Karpas-422 (cell line): ENCODE results near the gene ETS2. TPM values are rescaled to one million over a fixed set of nuclear protein-coding genes. Genes with fewer than 3 reads are reported as not detected.

ENCODE experiments used
- DNase-seq: peaks from one replicate; pipeline ENCODE4 v3.0.0-alpha.2; 2015
- H2AFZ ChIP-seq: fragments of 200-600 bp; sonication (generic); 2 replicates; pipeline ENCODE4 v1.6.1; 2014; ENCODE audit warnings: antibody characterized with exemption, low read length, mixed read lengths
- H3K27ac ChIP-seq: fragments of 200-600 bp; sonication (generic); 2 replicates; pipeline ENCODE4 v1.5.1; 2014; ENCODE audit warnings: mild to moderate bottlenecking, low read length, moderate library complexity
- H3K27me3 ChIP-seq: fragments of 200-600 bp; sonication (generic); 2 replicates; pipeline ENCODE4 v1.6.1; 2014; ENCODE audit warnings: low read length, mixed read lengths
- H3K36me3 ChIP-seq: fragments of 200-600 bp; sonication (generic); 2 replicates; pipeline ENCODE4 v1.6.1; 2014; ENCODE audit warnings: low read length, mixed read lengths; ENCODE audit not compliant: insufficient read depth
- H3K4me1 ChIP-seq: fragments of 200-600 bp; sonication (generic); 2 replicates; pipeline ENCODE4 v1.6.1; 2014; ENCODE audit warnings: mild to moderate bottlenecking, low read length, mixed read lengths
- H3K4me2 ChIP-seq: fragments of 200-600 bp; sonication (generic); 2 replicates; pipeline ENCODE4 v1.6.1; 2014; ENCODE audit warnings: low read length, low read depth, mild to moderate bottlenecking; ENCODE audit not compliant: poor library complexity, severe bottlenecking
- H3K4me3 ChIP-seq: fragments of 200-600 bp; sonication (generic); 2 replicates; pipeline ENCODE4 v1.5.1; 2014; ENCODE audit warnings: mild to moderate bottlenecking, antibody characterized with exemption, low read length, mixed read lengths
- H3K79me2 ChIP-seq: fragments of 200-600 bp; sonication (generic); 2 replicates; pipeline ENCODE4 v1.6.1; 2014; ENCODE audit warnings: mild to moderate bottlenecking, low read length, mixed read lengths
- H3K9ac ChIP-seq: fragments of 200-600 bp; sonication (generic); 2 replicates; pipeline ENCODE4 v1.6.0; 2014; ENCODE audit warnings: low read length
- H3K9me2 ChIP-seq: fragments of 200-600 bp; sonication (generic), shearing (Covaris generic); replicated peaks from 2 replicates; pipeline ENCODE4 v1.6.0; 2014; ENCODE audit warnings: mild to moderate bottlenecking, low read length, moderate library complexity; ENCODE audit not compliant: insufficient read depth
- H3K9me3 ChIP-seq: fragments of 300-700, 200-600 bp; sonication (generic); 2 replicates; pipeline ENCODE4 v1.6.1; 2014; ENCODE audit warnings: low read length, mixed read lengths
- H4K20me1 ChIP-seq: fragments of 200-600 bp; sonication (generic); 2 replicates; pipeline ENCODE4 v1.6.1; 2014; ENCODE audit warnings: mild to moderate bottlenecking, antibody characterized with exemption, low read length, low read depth; ENCODE audit not compliant: insufficient read depth
- total RNA-seq: library from RNA; depleted of rRNA; stranded (reverse); fragments of >200 nt; shearing (Covaris generic); gene quantifications from 2 replicates; pipeline ENCODE4 v1.2.3, GENCODE V29; 2014; ENCODE audit warnings: low replicate concordance; rRNA removed

Gene ETS2
- 12.9 and 14.3 TPM in 2 replicates for total RNA-seq

DNA sequence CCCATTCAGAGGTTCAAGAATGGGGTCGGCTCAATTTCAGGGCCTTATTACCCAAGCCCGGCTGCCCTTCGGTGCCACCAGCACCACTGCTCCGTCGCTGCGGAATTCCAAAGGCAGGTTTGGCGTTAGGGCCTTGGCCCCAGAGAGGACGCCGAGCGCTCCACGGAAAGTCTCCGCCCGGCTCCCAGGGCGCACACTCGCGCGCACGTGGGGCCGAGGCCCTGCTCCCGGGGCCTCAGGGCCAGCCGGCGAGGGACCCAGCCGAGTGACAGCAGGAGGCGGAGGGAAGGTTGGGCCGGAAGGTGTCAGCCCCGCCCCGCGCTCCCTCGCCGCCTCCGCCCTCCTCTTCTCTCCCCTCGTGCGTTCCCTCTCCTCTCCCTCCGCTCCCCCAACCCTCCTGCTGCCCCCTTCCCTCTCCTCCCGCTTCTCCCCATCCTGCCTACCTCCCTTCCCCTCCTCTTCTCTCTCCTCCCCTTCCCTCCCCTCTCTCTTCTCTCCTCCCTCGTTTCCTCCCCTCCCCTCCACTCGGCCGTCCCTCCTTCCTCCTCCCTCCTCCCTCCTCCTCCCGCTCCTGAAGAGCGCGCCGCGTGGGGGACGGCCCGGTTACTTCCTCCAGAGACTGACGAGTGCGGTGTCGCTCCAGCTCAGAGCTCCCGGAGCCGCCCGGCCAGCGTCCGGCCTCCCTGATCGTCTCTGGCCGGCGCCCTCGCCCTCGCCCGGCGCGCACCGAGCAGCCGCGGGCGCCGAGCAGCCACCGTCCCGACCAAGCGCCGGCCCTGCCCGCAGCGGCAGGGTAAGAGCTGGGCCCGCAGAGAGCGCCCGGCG is at the start of gene ETS2:
Gene ETS2 (plus strand): TSS at position 602 of the 825 bp plus-strand sequence. CDS start 4,106 bp downstream, outside the sequence.
- Histone ChIP-seq H3K4me3 (peak within 1 kb of the TSS; percentile 81), H3K4me2 (peak within 1 kb of the TSS; percentile 91), H4K20me1 (no peaks in the 10 kb centered on the region), H3K9me2 (no peaks in the 10 kb centered on the region), H3K9me3 (no peaks in the 10 kb centered on the region), H3K9ac (peak within 1 kb of the TSS; percentile 91), H3K27ac (peak within 1 kb of the TSS; percentile 86), H2AFZ (peak within 1 kb of the TSS; percentile 89), H3K27me3 (no peaks in the 10 kb centered on the region), H3K79me2 (peaks cover 52% of the 10 kb centered on the region), H3K36me3 (peaks cover 11% of the 10 kb centered on the region), H3K4me1 (peaks cover 46% of the 10 kb centered on the region)
- peak; percentile 93 for DNase-seq

DNA sequence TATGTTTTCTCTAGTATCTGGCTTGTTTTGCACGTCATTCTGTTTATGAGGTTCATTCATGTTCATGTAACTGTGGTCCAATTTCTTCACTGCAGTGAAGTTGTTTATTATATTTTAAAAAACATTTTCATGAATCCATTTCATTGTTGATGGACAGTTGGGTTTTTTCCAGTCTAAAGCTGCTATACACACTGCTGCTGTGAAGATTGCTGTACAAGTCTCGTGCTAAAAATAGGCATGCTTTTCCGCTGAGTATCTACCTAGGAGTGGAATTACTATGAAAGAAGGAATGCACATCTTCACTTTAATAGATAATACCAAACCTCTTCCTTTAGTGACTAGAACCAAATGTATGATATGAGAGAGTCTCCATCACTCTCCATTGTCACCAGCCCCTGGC is 49.0 kb upstream of the ETS2 start:
- Histone ChIP-seq H3K4me2 (no peak overlapping the region), H3K9me2 (no peaks in the 10 kb centered on the region), H3K4me3 (no peak overlapping the region), H3K27ac (no peak overlapping the region), H3K27me3 (no peaks in the 10 kb centered on the region), H3K9me3 (no peaks in the 10 kb centered on the region), H2AFZ (no peak overlapping the region), H4K20me1 (no peaks in the 10 kb centered on the region), H3K36me3 (no peaks in the 10 kb centered on the region), H3K9ac (no peak overlapping the region), H3K4me1 (peaks cover 5% of the 10 kb centered on the region; the same call in 1 of the 2 replicates), H3K79me2 (no peaks in the 10 kb centered on the region)
- DNase-seq = no peak

- Histone ChIP-seq H3K9ac (no peak overlapping the region), H3K79me2 (no peaks in the 10 kb centered on the region), H4K20me1 (no peaks in the 10 kb centered on the region), H3K36me3 (no peaks in the 10 kb centered on the region), H3K9me2 (no peaks in the 10 kb centered on the region), H3K27ac (no peak overlapping the region), H3K4me2 (no peak overlapping the region), H2AFZ (no peak overlapping the region), H3K4me1 (peaks cover 5% of the 10 kb centered on the region; the same call in 1 of the 2 replicates), H3K9me3 (no peaks in the 10 kb centered on the region), H3K4me3 (no peak overlapping the region), H3K27me3 (no peaks in the 10 kb centered on the region)
- DNase-seq = no peak
Measured at GRCh38 chr21:38758501-38759214, 47.1 kb upstream of the ETS2 start.

- Histone ChIP-seq H3K4me2 (no peak overlapping the region), H3K79me2 (no peaks in the 10 kb centered on the region), H3K9me3 (no peaks in the 10 kb centered on the region), H3K9me2 (no peaks in the 10 kb centered on the region), H3K27me3 (no peaks in the 10 kb centered on the region), H2AFZ (no peak overlapping the region), H4K20me1 (no peaks in the 10 kb centered on the region), H3K27ac (no peak overlapping the region), H3K9ac (no peak overlapping the region), H3K4me3 (no peak overlapping the region), H3K36me3 (no peaks in the 10 kb centered on the region), H3K4me1 (peaks cover 5% of the 10 kb centered on the region; the same call in 1 of the 2 replicates)
- DNase-seq = no peak
Measured at GRCh38 chr21:38759413-38759812, 46.3 kb upstream of the ETS2 start.

- H3K4me1 ChIP-seq = peaks cover 5% of the 10 kb centered on the region; the same call in 1 of the 2 replicates
- H3K27ac ChIP-seq = no peak overlapping the region
- no peak overlapping the region for H3K4me2 ChIP-seq
- H3K9ac ChIP-seq = no peak overlapping the region
- no peak for DNase-seq
- H3K36me3 ChIP-seq = no peaks in the 10 kb centered on the region
- H3K9me2 ChIP-seq = no peaks in the 10 kb centered on the region
- no peaks in the 10 kb centered on the region for H3K27me3 ChIP-seq
- H4K20me1 ChIP-seq = no peaks in the 10 kb centered on the region
- no peak overlapping the region for H3K4me3 ChIP-seq
- no peak overlapping the region for H2AFZ ChIP-seq
- H3K79me2 ChIP-seq = no peaks in the 10 kb centered on the region
- no peaks in the 10 kb centered on the region for H3K9me3 ChIP-seq
Measured at GRCh38 chr21:38760017-38760761, 45.5 kb upstream of the ETS2 start.

DNA sequence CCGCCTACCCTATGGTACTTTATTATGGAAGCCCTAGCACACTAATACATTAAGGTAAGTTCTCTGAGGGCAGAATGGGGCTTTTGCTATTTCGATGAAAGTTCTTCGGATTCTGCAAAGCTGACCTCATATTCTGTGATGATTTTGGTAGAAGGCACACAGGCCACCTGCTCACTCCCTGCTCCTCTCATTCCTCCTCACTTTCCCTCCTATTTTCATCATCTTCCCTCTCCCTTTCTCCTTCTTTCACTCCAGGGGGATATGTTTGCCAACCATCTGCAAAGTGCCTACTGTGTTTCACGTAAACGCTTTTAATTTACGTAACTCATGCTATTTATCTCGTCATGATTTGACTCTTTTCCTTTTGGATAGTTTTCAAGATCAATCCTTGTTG is 45.0 kb upstream of the ETS2 start:
- Histone ChIP-seq H3K36me3 (no peaks in the 10 kb centered on the region), H3K4me1 (no peaks in the 10 kb centered on the region)
- no peak for DNase-seq

DNA sequence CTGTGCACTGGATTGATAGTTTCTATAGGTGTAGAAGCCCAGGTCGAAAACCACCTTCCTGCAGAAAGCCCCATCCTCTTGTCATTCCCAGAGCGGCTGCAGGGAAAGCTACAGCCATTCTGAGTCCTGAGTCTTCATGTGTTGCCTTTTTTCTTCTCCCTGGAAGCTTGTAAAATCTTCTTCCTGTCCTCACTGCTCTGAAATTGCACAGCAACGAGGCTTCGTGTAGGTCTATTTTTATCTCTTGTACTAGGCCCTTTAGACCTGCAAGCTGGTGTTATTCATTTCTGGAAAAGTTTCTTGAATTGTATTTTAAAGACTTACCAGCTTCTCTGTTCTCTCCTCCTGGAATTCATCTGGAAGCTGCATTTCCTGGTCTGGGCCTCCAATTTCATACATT is 44.2 kb upstream of the ETS2 start:
- H3K9me3 ChIP-seq = no peaks in the 10 kb centered on the region
- no peaks in the 10 kb centered on the region for H3K9me2 ChIP-seq
- H3K4me3 ChIP-seq = no peak overlapping the region
- H3K27ac ChIP-seq = no peak overlapping the region
- no peak overlapping the region for H2AFZ ChIP-seq
- DNase-seq = no peak
- H3K36me3 ChIP-seq = no peaks in the 10 kb centered on the region
- H3K4me2 ChIP-seq = no peak overlapping the region
- H3K4me1 ChIP-seq = no peaks in the 10 kb centered on the region
- no peak overlapping the region for H3K9ac ChIP-seq
- H3K27me3 ChIP-seq = peaks cover 4% of the 10 kb centered on the region; the same call in 1 of the 2 replicates
- no peaks in the 10 kb centered on the region for H3K79me2 ChIP-seq
- no peaks in the 10 kb centered on the region for H4K20me1 ChIP-seq

More for the DNA sequence above, 45.0 kb upstream of the ETS2 start:
- Histone ChIP-seq H3K4me3 (no peak overlapping the region), H2AFZ (no peak overlapping the region), H3K9ac (no peak overlapping the region), H4K20me1 (no peaks in the 10 kb centered on the region), H3K9me2 (no peaks in the 10 kb centered on the region), H3K27ac (no peak overlapping the region), H3K4me2 (no peak overlapping the region), H3K9me3 (no peaks in the 10 kb centered on the region), H3K27me3 (no peaks in the 10 kb centered on the region; the same call in 1 of the 2 replicates), H3K79me2 (no peaks in the 10 kb centered on the region)
